ENCODE data around the gene CACNG7.

- no peak for TF ChIP-seq CTCF (conservative IDR thresholded peaks at IDR 0.05; ENCODE audit: low read length)
- no peak for TF ChIP-seq EZH2phosphoT487 (IDR thresholded peaks at IDR 0.05; ENCODE audit: borderline replicate concordance)
These were observed 38.6 kb upstream of the CACNG7 start for GRCh38 chr19:53870485-53870844.
